SJSA1 (cell line): Measurements from ENCODE around the gene EFEMP2. TPM values are rescaled to one million over a fixed set of nuclear protein-coding genes. Genes with fewer than 3 reads are reported as not detected.
A peak's percentile ranks its signal among the peaks of the same experiment; 100 is the strongest.

Experiments
- DNase-seq, 2 experiments: peaks; one replicate each; pipeline ENCODE4 v3.0.0-alpha.2; 2015 to 2020; ENCODE audit warnings: low spot score in 2 of 2, low read depth in 1 of 2
- H3K27ac ChIP-seq: fragments of 250-450 bp; sonication (Bioruptor Pico); 2 replicates; pipeline ENCODE4 v1.5.1; 2020; ENCODE audit warnings: mild to moderate bottlenecking, moderate library complexity
- H3K27me3 ChIP-seq: fragments of 250-450 bp; sonication (Bioruptor Pico); replicated peaks from 2 replicates; pipeline ENCODE4 v1.5.1; 2020; ENCODE audit warnings: mild to moderate bottlenecking, moderate library complexity
- H3K36me3 ChIP-seq: fragments of 250-450 bp; sonication (Bioruptor Pico); 2 replicates; pipeline ENCODE4 v1.5.1; 2020; ENCODE audit warnings: mild to moderate bottlenecking
- H3K4me1 ChIP-seq: fragments of 250-450 bp; sonication (Bioruptor Pico); replicated peaks from 2 replicates; pipeline ENCODE4 v1.6.1; 2021; ENCODE audit warnings: mild to moderate bottlenecking
- H3K4me3 ChIP-seq: fragments of 250-450 bp; sonication (Bioruptor Pico); 2 replicates; pipeline ENCODE4 v1.5.1; 2020; ENCODE audit warnings: mild to moderate bottlenecking
- H3K9me3 ChIP-seq: fragments of 250-450 bp; sonication (Bioruptor Pico); replicated peaks from 2 replicates; pipeline ENCODE4 v1.5.1; 2020; ENCODE audit warnings: mild to moderate bottlenecking
- total RNA-seq: library from RNA; depleted of rRNA; stranded (reverse); fragments of >200 nt; shearing (Covaris generic); gene quantifications from 2 replicates; pipeline ENCODE4 v1.2.3, GENCODE V29; 2014; rRNA removed

Gene EFEMP2
- 120 and 194 TPM in 2 replicates for total RNA-seq

- peaks cover 47% of the 10 kb centered on the region for H3K36me3 ChIP-seq
- H3K4me3 ChIP-seq: peak within 1 kb of the TSS; percentile 68
- no peaks in the 10 kb centered on the region for H3K27me3 ChIP-seq
- H3K9me3 ChIP-seq: 0 out of 2 replicates have a peak, but pooled peaks cover 3% of the 10 kb centered on the region
- H3K27ac ChIP-seq: peak within 1 kb of the TSS; percentile 57
- DNase-seq: peak in 1 of 2 experiments; percentile 84
- H3K4me1 ChIP-seq: peaks cover 35% of the 10 kb centered on the region
Measured at GRCh38 chr11:65872586-65873317, at the start of gene EFEMP2. Gene EFEMP2 (minus strand): TSS chr11:65872800. CDS start chr11:65872354, 446 bp downstream.

GRCh38 chr11:65921876-65922275 is 49.3 kb upstream of the EFEMP2 start:
- no peak overlapping the region for H3K4me3 ChIP-seq
- H3K9me3 ChIP-seq: peaks cover 5% of the 10 kb centered on the region; the same call in 1 of the 2 replicates
- H3K4me1 ChIP-seq: peaks cover 30% of the 10 kb centered on the region
- no peak for DNase-seq
- H3K27ac ChIP-seq: no peak overlapping the region
- H3K27me3 ChIP-seq: no peaks in the 10 kb centered on the region
- peaks cover 76% of the 10 kb centered on the region for H3K36me3 ChIP-seq

- Histone ChIP-seq H3K9me3 (peaks cover 5% of the 10 kb centered on the region; the same call in 1 of the 2 replicates), H3K4me1 (peaks cover 38% of the 10 kb centered on the region), H3K27me3 (no peaks in the 10 kb centered on the region), H3K36me3 (peaks cover 82% of the 10 kb centered on the region), H3K27ac (no peak overlapping the region), H3K4me3 (no peak overlapping the region)
- DNase-seq: no peak
Measured at GRCh38 chr11:65921033-65921555, 48.5 kb upstream of the EFEMP2 start.

- Histone ChIP-seq H3K4me1 (peaks cover 45% of the 10 kb centered on the region), H3K36me3 (peaks cover 82% of the 10 kb centered on the region), H3K27me3 (no peaks in the 10 kb centered on the region), H3K27ac (no peak overlapping the region), H3K4me3 (peak overlapping the region; percentile 94), H3K9me3 (peaks cover 5% of the 10 kb centered on the region; the same call in 1 of the 2 replicates)
- no peak for DNase-seq
Measured at GRCh38 chr11:65920372-65920802, 47.8 kb upstream of the EFEMP2 start.

GRCh38 chr11:65919573-65920371 is 47.2 kb upstream of the EFEMP2 start:
- no peaks in the 10 kb centered on the region for H3K27me3 ChIP-seq
- peak overlapping the region; percentile 49 for H3K27ac ChIP-seq
- H3K36me3 ChIP-seq: peaks cover 82% of the 10 kb centered on the region
- H3K4me1 ChIP-seq: peaks cover 51% of the 10 kb centered on the region
- peaks cover 5% of the 10 kb centered on the region; the same call in 1 of the 2 replicates for H3K9me3 ChIP-seq
- peak overlapping the region; percentile 94 for H3K4me3 ChIP-seq
- DNase-seq: peak; percentile 44 to 76

GRCh38 chr11:65919141-65919572 is 46.6 kb upstream of the EFEMP2 start, which contains the start of gene DRAP1:
Gene DRAP1 (plus strand): TSS chr11:65919426. CDS start chr11:65919502, 76 bp downstream.
- H3K36me3 ChIP-seq: peaks cover 79% of the 10 kb centered on the region
- H3K4me1 ChIP-seq: peaks cover 57% of the 10 kb centered on the region
- DNase-seq: peak; percentile 98 to 100

GRCh38 chr11:65918211-65919140 is 45.9 kb upstream of the EFEMP2 start, which contains the start of gene C11orf68:
Gene C11orf68 (minus strand): TSS chr11:65919062. CDS start chr11:65919031, 31 bp downstream.
- H3K4me1 ChIP-seq: peaks cover 64% of the 10 kb centered on the region
- peaks cover 5% of the 10 kb centered on the region; the same call in 1 of the 2 replicates for H3K9me3 ChIP-seq
- peak within 1 kb of the TSS; percentile 93 for H3K27ac ChIP-seq
- peaks cover 74% of the 10 kb centered on the region for H3K36me3 ChIP-seq
- H3K27me3 ChIP-seq: no peaks in the 10 kb centered on the region
- H3K4me3 ChIP-seq: peak within 1 kb of the TSS; percentile 94
- DNase-seq: peak in 1 of 2 experiments; percentile 64

More at GRCh38 chr11:65919141-65919572, 46.6 kb upstream of the EFEMP2 start, which contains the start of gene DRAP1:
- H3K27me3 ChIP-seq: no peaks in the 10 kb centered on the region
- H3K4me3 ChIP-seq: peak within 1 kb of the TSS; percentile 94
- H3K27ac ChIP-seq: peak within 1 kb of the TSS; percentile 93
- H3K9me3 ChIP-seq: peaks cover 5% of the 10 kb centered on the region; the same call in 1 of the 2 replicates

GRCh38 chr11:65917434-65918210 is 45.0 kb upstream of the EFEMP2 start:
- Histone ChIP-seq H3K36me3 (peaks cover 66% of the 10 kb centered on the region), H3K4me3 (peak overlapping the region; percentile 94), H3K4me1 (peaks cover 72% of the 10 kb centered on the region), H3K27me3 (no peaks in the 10 kb centered on the region), H3K9me3 (peaks cover 5% of the 10 kb centered on the region; the same call in 1 of the 2 replicates), H3K27ac (peak overlapping the region; percentile 93)
- DNase-seq: no peak

- DNase-seq: no peak
Measured at GRCh38 chr11:65917077-65917433, 44.5 kb upstream of the EFEMP2 start.

GRCh38 chr11:65916391-65916790 is 43.8 kb upstream of the EFEMP2 start:
- Histone ChIP-seq H3K4me1 (peaks cover 85% of the 10 kb centered on the region), H3K27ac (peak overlapping the region; percentile 93), H3K4me3 (peak overlapping the region; percentile 22), H3K27me3 (no peaks in the 10 kb centered on the region), H3K36me3 (peaks cover 54% of the 10 kb centered on the region), H3K9me3 (peaks cover 5% of the 10 kb centered on the region; the same call in 1 of the 2 replicates)
- no peak for DNase-seq

More at GRCh38 chr11:65917077-65917433, 44.5 kb upstream of the EFEMP2 start:
- peaks cover 60% of the 10 kb centered on the region for H3K36me3 ChIP-seq
- H3K4me3 ChIP-seq: peak overlapping the region; percentile 94; the same call in 1 of the 2 replicates
- H3K9me3 ChIP-seq: peaks cover 5% of the 10 kb centered on the region; the same call in 1 of the 2 replicates
- H3K27me3 ChIP-seq: no peaks in the 10 kb centered on the region
- peaks cover 78% of the 10 kb centered on the region for H3K4me1 ChIP-seq
- H3K27ac ChIP-seq: peak overlapping the region; percentile 93

GRCh38 chr11:65915821-65916251 is 43.2 kb upstream of the EFEMP2 start:
- Histone ChIP-seq H3K4me3 (peak overlapping the region; percentile 22), H3K9me3 (peaks cover 5% of the 10 kb centered on the region; the same call in 1 of the 2 replicates), H3K4me1 (peaks cover 89% of the 10 kb centered on the region), H3K27me3 (no peaks in the 10 kb centered on the region), H3K27ac (peak overlapping the region; percentile 93), H3K36me3 (peaks cover 48% of the 10 kb centered on the region)
- peak; percentile 100 for DNase-seq
